HepG2 (cell line): ENCODE data around the gene ADSS1.

ENCODE experiments used
- ARHGAP35 ChIP-seq: sonication (generic); formaldehyde crosslinking; IDR thresholded peaks from 2 replicates; pipeline ENCODE4 v1.9.0; 2022; ENCODE audit warnings: mild to moderate bottlenecking, inconsistent platforms, moderate library complexity, missing genetic modification reagents, borderline replicate concordance
- ARNT2 ChIP-seq: sonication (generic); formaldehyde crosslinking; IDR thresholded peaks from 2 replicates; pipeline ENCODE4 v1.8.0; 2022; ENCODE audit warnings: mild to moderate bottlenecking, low read depth, missing genetic modification reagents, moderate library complexity
- ETV5 ChIP-seq: IDR thresholded peaks from 2 replicates; pipeline ENCODE4 v1.6.1; 2018; ENCODE audit warnings: missing biosample characterization, missing genetic modification reagents, inconsistent platforms, borderline replicate concordance
- EZH2 ChIP-seq: conservative IDR thresholded peaks from 2 replicates; pipeline ENCODE4 v1.6.1; 2012; ENCODE audit warnings: mild to moderate bottlenecking, low read depth, low read length, moderate library complexity
- KDM1A ChIP-seq: IDR thresholded peaks from 2 replicates; pipeline ENCODE4 v1.6.1; 2016; ENCODE audit warnings: missing compliant biosample characterization
- MEIS1 ChIP-seq: sonication (generic); formaldehyde crosslinking; IDR thresholded peaks from 2 replicates; pipeline ENCODE4 v1.9.0; 2021; ENCODE audit warnings: mild to moderate bottlenecking, missing genetic modification reagents, moderate library complexity, borderline replicate concordance
- RARG ChIP-seq: sonication (generic); formaldehyde crosslinking; IDR thresholded peaks from 2 replicates; pipeline ENCODE4 v1.4.0; 2020; ENCODE audit warnings: low read depth, mild to moderate bottlenecking, missing genetic modification reagents
- STAG1 ChIP-seq: sonication (generic); formaldehyde crosslinking; IDR thresholded peaks from 2 replicates; pipeline ENCODE4 v1.4.0; 2020; ENCODE audit warnings: missing genetic modification reagents
- TCF7 ChIP-seq: sonication (generic); IDR thresholded peaks from 2 replicates; pipeline ENCODE4 v1.6.1; 2016; ENCODE audit warnings: antibody characterized with exemption, low read depth
- YY1 ChIP-seq: IDR thresholded peaks from 2 replicates; pipeline ENCODE4 v1.6.1; 2011; ENCODE audit warnings: low read length, low read depth, moderate library complexity, mild to moderate bottlenecking; ENCODE audit not compliant: insufficient read depth, insufficient replicate concordance
- ZBTB21 ChIP-seq: sonication (generic); formaldehyde crosslinking; IDR thresholded peaks from 2 replicates; pipeline ENCODE4 v1.4.0; 2020; ENCODE audit warnings: missing genetic modification reagents
- ZFP36 ChIP-seq: fragments of 150-350 bp; IDR thresholded peaks from 2 replicates; pipeline ENCODE4 v1.6.1; 2018; ENCODE audit warnings: borderline replicate concordance, low read length, low read depth; ENCODE audit not compliant: partially characterized antibody
- TF ChIP-seq, protein P1 (sequence below): sonication (generic); formaldehyde crosslinking; IDR thresholded peaks from 2 replicates; pipeline ENCODE4 v1.5.0; 2020; ENCODE audit warnings: mild to moderate bottlenecking, missing genetic modification reagents, moderate library complexity

GRCh38 chr14:104682107-104682593 lies 41.9 kb upstream of the ADSS1 start:
- TF ChIP-seq, protein P1, sequence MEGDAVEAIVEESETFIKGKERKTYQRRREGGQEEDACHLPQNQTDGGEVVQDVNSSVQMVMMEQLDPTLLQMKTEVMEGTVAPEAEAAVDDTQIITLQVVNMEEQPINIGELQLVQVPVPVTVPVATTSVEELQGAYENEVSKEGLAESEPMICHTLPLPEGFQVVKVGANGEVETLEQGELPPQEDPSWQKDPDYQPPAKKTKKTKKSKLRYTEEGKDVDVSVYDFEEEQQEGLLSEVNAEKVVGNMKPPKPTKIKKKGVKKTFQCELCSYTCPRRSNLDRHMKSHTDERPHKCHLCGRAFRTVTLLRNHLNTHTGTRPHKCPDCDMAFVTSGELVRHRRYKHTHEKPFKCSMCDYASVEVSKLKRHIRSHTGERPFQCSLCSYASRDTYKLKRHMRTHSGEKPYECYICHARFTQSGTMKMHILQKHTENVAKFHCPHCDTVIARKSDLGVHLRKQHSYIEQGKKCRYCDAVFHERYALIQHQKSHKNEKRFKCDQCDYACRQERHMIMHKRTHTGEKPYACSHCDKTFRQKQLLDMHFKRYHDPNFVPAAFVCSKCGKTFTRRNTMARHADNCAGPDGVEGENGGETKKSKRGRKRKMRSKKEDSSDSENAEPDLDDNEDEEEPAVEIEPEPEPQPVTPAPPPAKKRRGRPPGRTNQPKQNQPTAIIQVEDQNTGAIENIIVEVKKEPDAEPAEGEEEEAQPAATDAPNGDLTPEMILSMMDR = no peak
- TF ChIP-seq ZBTB21 (no peak), ZFP36 (no peak), ETV5 (no peak), YY1 (no peak), ARNT2 (CRISPR knock-in tag) (no peak), MEIS1 (CRISPR knock-in tag) (no peak), RARG (CRISPR knock-in tag) (no peak), STAG1 (no peak), TCF7 (no peak), EZH2 (no peak), KDM1A (CRISPR knock-in tag) (no peak), ARHGAP35 (CRISPR knock-in tag) (no peak)
